PC-3 (cell line): Measurements from ENCODE around the gene AGAP1. TPM values are rescaled to one million over a fixed set of nuclear protein-coding genes. Genes with fewer than 3 reads are reported as not detected.
A peak's percentile ranks its signal among the peaks of the same experiment; 100 is the strongest.

Experiments used
- ATAC-seq: fragments of 200-7000 bp; cut with Tn5 transposase; 2 replicates; pipeline ENCODE4 v1.9.1; 2020; ENCODE audit warnings: mild to moderate bottlenecking, moderate library complexity
- BruUV-seq: library from RNA; stranded (reverse); fragments of 400-500 nt; replicated peaks from 2 replicates; lab custom pipeline; 2021; lab: Mats Ljungman, UMichigan
- CTCF ChIA-PET: fragments of 300-600 bp; sonication (Branson Sonifier 250); formaldehyde crosslinking; loops from one replicate; lab custom pipeline; 2022; ENCODE audit warnings: antibody characterized with exemption; lab: Charles Lee
- POLR2A ChIA-PET: fragments of 300-600 bp; sonication (Branson Sonifier 250); formaldehyde crosslinking; loops from one replicate; lab custom pipeline; 2022; ENCODE audit warnings: antibody characterized with exemption; ENCODE audit not compliant: unreplicated experiment; lab: Charles Lee
- DNase-seq: peaks from one replicate; pipeline ENCODE4 v3.0.0-alpha.2; 2015
- H2AFZ ChIP-seq: fragments of 300-600 bp; sonication (generic); 2 replicates; pipeline ENCODE4 v1.6.0; 2016; ENCODE audit warnings: antibody characterized with exemption, low read length
- H3F3A ChIP-seq: fragments of 300-600 bp; sonication (generic); one replicate; pipeline ENCODE4 v1.6.0; 2017; ENCODE audit warnings: antibody characterized with exemption, low read length, control low read depth, mild to moderate bottlenecking; ENCODE audit not compliant: unreplicated experiment
- H3K27ac ChIP-seq: fragments of 300-600 bp; sonication (generic); 2 replicates; pipeline ENCODE4 v1.5.1; 2016; ENCODE audit warnings: mild to moderate bottlenecking, low read length
- H3K27me3 ChIP-seq: fragments of 300-600 bp; sonication (generic); 2 replicates; pipeline ENCODE4 v1.6.1; 2016; ENCODE audit warnings: low read length, mixed read lengths
- H3K36me3 ChIP-seq: fragments of 300-600 bp; sonication (generic); 2 replicates; pipeline ENCODE4 v1.6.1; 2016; ENCODE audit warnings: low read depth, mixed run types, low read length, mixed read lengths
- H3K4me1 ChIP-seq: fragments of 300-600 bp; sonication (generic); 2 replicates; pipeline ENCODE4 v1.5.1; 2016; ENCODE audit warnings: low read length; ENCODE audit not compliant: insufficient read depth
- H3K4me2 ChIP-seq: fragments of 300-600 bp; sonication (generic); 2 replicates; pipeline ENCODE4 v1.6.0; 2016; ENCODE audit warnings: low read length
- H3K4me3 ChIP-seq: fragments of 300-600 bp; sonication (generic); 2 replicates; pipeline ENCODE4 v1.5.1; 2016; ENCODE audit warnings: mild to moderate bottlenecking, low read length, mixed read lengths
- H3K79me2 ChIP-seq: fragments of 300-600 bp; sonication (generic); 2 replicates; pipeline ENCODE4 v1.6.1; 2017; ENCODE audit warnings: low read length, mixed read lengths
- H3K9ac ChIP-seq: fragments of 300-600 bp; sonication (generic); 2 replicates; pipeline ENCODE4 v1.6.0; 2016; ENCODE audit warnings: mild to moderate bottlenecking, low read length
- H3K9me2 ChIP-seq: fragments of 300-600 bp; sonication (generic); replicated peaks from 2 replicates; pipeline ENCODE4 v1.6.1; 2016; ENCODE audit warnings: mixed run types, low read length, mixed read lengths
- H3K9me3 ChIP-seq: fragments of 300-600 bp; sonication (generic); 2 replicates; pipeline ENCODE4 v1.6.1; 2016; ENCODE audit warnings: low read length, mixed read lengths
- H4K20me1 ChIP-seq: fragments of 300-600 bp; sonication (generic); 2 replicates; pipeline ENCODE4 v1.6.1; 2016; ENCODE audit warnings: low read length, mixed read lengths
- CTCF ChIP-seq: fragments of 300-600 bp; sonication (generic); conservative IDR thresholded peaks from 2 replicates; pipeline ENCODE4 v1.5.1; 2017; ENCODE audit warnings: antibody characterized with exemption, low read depth, mild to moderate bottlenecking, low read length
- EZH2 ChIP-seq: fragments of 300-600 bp; sonication (generic); IDR thresholded peaks from one replicate; pipeline ENCODE4 v1.6.1; 2017; ENCODE audit warnings: antibody characterized with exemption, mild to moderate bottlenecking, low read length; ENCODE audit not compliant: unreplicated experiment
- EZH2phosphoT487 ChIP-seq: fragments of 300-600 bp; sonication (generic); IDR thresholded peaks from 2 replicates; pipeline ENCODE4 v1.6.1; 2018; ENCODE audit warnings: mild to moderate bottlenecking, antibody characterized with exemption, low read length, borderline replicate concordance
- intact Hi-C: fragments of 100-400 bp; cut with micrococcal nuclease; formaldehyde crosslinking; loops from 2 replicates; pipeline ENCODE4 v1.9.0; 2023
- total RNA-seq: library from RNA; depleted of rRNA; stranded (reverse); fragments of >200 nt; gene quantifications from 2 replicates; pipeline ENCODE4 v1.2.3, GENCODE V29; 2014

AGAP1 gene
- total RNA-seq, 1 experiment from 2014 or later = 31.0 TPM

GRCh38 chr2:235670974-235671787, 177.3 kb downstream of the AGAP1 start:
- ATAC-seq (no peak), DNase-seq (no peak)
- H3K27me3 ChIP-seq = no peaks in the 10 kb centered on the region
- H3K9ac ChIP-seq = peak overlapping the region; percentile 59; the same call in 1 of the 2 replicates
- TF ChIP-seq EZH2phosphoT487 = no peak
- no peak for TF ChIP-seq EZH2
- no peak for TF ChIP-seq CTCF
- no peaks in the 10 kb centered on the region for H3K36me3 ChIP-seq
- H3K4me3 ChIP-seq = peak overlapping the region; percentile 77
- peak overlapping the region; percentile 71 for H3K4me2 ChIP-seq
- H3F3A ChIP-seq = no peaks in the 10 kb centered on the region
- H3K27ac ChIP-seq = no peak overlapping the region
- H3K9me2 ChIP-seq = no peaks in the 10 kb centered on the region
- peaks cover 48% of the 10 kb centered on the region for H4K20me1 ChIP-seq
- POLR2A ChIA-PET = no interaction called here
- H2AFZ ChIP-seq = no peak overlapping the region
- peaks cover 83% of the 10 kb centered on the region for H3K79me2 ChIP-seq
- CTCF ChIA-PET = interaction anchor here (0.6 to 0.8 kb wide), 2 partner anchors 38 to 507 kb away, joined by 3 to 8 read pairs; no protein-coding TSS in a partner anchor
- peaks cover 35% of the 10 kb centered on the region for H3K4me1 ChIP-seq
- H3K9me3 ChIP-seq = no peaks in the 10 kb centered on the region
- BruUV-seq = no TSS peak
- intact Hi-C loops = loop anchor here (5.0 kb wide), 1 partner anchor 36 kb away; no protein-coding TSS in a partner anchor

GRCh38 chr2:235672720-235673119, 178.9 kb downstream of the AGAP1 start:
- no TSS peak for BruUV-seq
- POLR2A ChIA-PET = no interaction called here

More at GRCh38 chr2:235672720-235673119, 178.9 kb downstream of the AGAP1 start:
- Histone ChIP-seq H2AFZ (no peak overlapping the region), H3F3A (no peaks in the 10 kb centered on the region), H3K79me2 (peaks cover 86% of the 10 kb centered on the region), H3K4me2 (peak overlapping the region; percentile 71), H3K27me3 (no peaks in the 10 kb centered on the region), H4K20me1 (peaks cover 61% of the 10 kb centered on the region), H3K27ac (no peak overlapping the region), H3K9me2 (no peaks in the 10 kb centered on the region), H3K4me3 (peak overlapping the region; percentile 77; the same call in 1 of the 2 replicates), H3K4me1 (peaks cover 44% of the 10 kb centered on the region), H3K9me3 (no peaks in the 10 kb centered on the region), H3K36me3 (no peaks in the 10 kb centered on the region), H3K9ac (no peak overlapping the region)
- no peak for TF ChIP-seq CTCF
- no peak for TF ChIP-seq EZH2
- TF ChIP-seq EZH2phosphoT487 = no peak
- ATAC-seq = no peak
- CTCF ChIA-PET = interaction anchor here (1.3 kb wide), 2 partner anchors 68 to 73 kb away, joined by 3 to 4 read pairs; no protein-coding TSS in a partner anchor
- intact Hi-C loops = loop anchor here (5.0 kb wide), 1 partner anchor 35 kb away; no protein-coding TSS in a partner anchor
- DNase-seq = no peak
